GM18858 (cell line): ENCODE data around the gene CCSER2.
A peak's percentile ranks its signal among the peaks of the same experiment; 100 is the strongest.
"Not testable (repeated sequence)": the region's sequence is repeated elsewhere in the genome, so short reads cannot be mapped to it uniquely, and the experiment has no call there.

Source experiments
- ATAC-seq: cut with Tn5 transposase; IDR thresholded peaks from one replicate; pipeline ENCODE4 v1.9.1; 2021; ENCODE audit not compliant: unreplicated experiment

The CCSER2 gene

DNA sequence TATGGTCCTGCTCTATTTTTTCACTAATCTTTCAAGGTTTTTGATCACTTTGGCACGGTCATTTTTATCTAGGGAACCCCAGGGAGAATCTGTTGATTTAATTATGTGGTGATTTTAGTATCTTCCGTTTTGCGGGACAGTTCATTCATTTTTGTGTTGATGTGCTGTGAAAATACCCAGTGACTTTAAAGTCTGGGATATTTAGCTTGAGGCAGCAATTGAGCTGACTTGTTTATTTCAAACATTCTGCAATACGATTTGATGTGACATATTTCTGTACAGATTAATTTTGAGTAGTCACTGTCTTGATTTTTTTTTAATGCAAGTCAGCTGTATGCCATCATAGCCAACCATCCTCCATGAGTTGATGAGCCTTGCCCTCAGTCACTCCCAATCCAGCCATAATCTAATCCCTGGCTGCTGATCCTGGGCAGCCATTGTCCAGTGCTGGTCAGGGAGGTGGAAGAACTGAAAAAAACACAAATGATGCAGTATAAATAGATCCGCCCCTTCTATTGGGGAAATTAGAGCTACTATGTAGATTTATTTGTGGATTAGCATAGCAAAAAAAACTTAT is 183.4 kb downstream of the CCSER2 start:
- ATAC-seq: no peak

DNA sequence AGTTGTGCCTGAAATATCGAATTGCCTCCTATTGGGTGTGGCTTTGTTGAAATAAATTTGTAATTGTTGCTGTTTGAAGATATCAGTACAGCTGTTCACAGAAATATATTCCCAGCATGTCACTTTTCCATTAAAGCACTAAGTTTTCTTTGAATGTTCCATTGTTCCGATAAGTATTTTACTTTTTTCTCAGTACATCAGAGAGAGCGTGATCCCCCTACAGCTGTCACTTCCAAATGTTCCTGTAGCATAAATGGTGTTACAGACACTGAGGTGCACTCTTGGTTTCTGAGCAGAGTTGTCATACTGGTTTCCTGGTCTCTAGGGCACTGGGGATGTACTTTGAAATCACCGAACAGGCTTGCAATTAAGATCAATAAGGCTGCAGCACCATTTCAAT is 189.2 kb downstream of the CCSER2 start:
- no peak for ATAC-seq

DNA sequence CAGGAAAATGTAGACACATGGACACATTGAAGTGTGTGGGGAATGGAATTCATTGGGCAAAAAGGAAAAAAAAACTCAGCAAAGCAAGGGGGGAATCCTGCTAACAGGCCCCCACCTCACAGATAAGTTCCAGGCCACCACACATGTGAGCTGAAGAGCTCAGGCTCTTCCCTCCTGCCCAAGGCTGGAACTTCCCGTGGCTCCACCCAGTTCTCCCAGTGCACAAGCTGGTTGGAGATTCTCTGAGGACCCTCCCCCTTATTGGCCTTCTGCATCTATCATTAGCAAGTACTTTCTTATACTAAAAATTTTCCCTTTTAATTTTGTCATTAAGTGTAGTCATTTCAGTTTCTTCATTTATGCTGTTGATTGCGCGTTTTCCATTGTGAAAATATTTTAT is 190.8 kb downstream of the CCSER2 start:
- ATAC-seq: no peak

DNA sequence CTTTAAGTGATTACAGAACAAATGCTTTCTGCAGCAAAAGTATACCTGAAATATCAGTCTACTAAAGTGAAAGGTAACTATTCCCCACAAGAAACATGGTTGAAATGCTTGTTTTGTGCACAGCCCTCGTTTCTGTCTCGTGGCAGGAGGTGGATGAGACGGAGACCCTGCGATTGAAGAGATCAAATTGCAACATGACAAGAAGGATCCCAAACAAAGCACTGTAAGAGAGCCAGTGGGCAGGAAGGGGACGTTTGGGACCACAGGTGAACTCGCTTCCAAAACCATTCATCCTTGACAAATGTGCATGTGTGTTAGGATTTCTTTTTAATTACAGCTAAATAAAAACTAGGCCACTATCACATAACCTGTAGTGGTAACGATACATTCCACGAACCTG is 192.6 kb downstream of the CCSER2 start:
- no peak for ATAC-seq

DNA sequence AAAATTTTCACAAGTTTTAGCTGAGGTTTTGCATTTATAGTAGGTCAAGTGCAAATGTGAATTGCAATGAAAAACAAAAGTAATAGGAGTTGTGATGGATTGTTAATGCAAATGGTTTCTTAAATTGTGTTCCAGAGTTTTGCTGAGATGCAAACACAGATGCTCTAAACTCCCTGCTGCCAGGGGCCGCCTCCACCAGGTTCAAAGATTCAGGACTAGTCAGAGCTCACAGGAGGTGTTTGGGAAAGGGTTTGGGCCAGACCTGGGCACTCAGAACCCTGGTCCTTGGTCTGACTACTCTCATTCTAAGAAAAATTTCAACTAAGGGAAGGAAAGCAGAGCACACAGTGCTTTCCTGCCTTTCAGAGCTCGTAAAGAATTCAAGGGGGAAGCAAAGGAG is 193.1 kb downstream of the CCSER2 start:
- ATAC-seq: no peak

DNA sequence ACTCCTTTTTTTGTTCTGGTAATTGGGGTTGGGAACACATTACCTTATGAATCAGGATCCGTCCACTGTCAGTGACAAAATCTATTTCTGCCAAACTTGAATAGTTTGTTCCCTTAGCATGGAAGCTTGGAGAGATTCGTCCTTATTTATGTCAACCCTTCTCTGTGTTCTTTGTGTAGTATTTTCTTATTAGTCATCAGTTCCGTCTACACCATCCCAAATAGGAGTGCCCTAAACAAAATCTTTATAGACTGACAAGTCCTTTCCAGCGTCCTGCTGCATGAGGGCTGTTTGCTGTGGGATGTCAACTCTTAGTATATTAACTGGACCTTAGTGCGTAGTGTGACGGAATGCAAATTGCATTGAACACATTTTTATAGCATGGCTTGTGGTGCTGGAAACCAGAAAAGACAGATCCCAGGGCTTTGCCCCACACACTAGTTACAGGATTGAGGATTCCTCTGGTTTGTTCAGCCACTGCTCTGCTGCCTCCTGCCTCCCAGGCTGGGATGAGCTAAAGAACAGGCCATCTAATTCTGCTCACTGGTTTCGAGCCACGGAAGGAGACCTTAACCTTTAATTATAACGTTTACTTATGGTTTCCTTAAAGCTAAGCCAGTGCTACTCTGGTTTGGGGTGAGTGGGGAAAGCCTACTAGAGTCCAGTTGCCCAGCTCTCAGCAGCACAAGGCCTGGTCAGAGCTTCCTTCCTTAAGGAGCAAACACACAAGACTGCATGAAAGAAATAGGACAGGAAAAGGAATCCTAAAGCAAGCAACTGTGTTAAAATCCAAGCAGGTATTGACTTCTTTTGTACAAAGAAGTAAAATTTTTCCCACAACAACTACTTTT is 194.4 kb downstream of the CCSER2 start:
- ATAC-seq: no peak

DNA sequence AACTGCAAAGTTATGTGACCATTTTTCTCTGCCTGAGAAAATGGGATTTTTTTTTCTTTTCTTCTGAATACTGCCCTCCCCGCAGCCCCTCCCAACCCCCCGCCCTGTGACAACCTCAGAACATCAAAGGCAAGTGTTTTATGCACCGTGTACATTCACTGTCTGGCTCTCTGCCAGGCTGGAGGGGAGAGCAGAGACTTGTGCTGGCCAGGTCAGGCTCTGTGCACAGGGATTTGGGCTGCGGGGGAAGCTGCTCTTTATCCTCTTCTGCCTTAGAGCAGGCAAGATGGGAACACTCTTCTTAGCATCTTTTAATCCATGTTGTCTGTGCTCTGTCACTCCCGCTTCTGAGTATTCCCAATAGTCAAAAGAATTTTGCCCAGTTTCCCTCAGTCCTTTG is 195.1 kb downstream of the CCSER2 start:
- no peak for ATAC-seq

DNA sequence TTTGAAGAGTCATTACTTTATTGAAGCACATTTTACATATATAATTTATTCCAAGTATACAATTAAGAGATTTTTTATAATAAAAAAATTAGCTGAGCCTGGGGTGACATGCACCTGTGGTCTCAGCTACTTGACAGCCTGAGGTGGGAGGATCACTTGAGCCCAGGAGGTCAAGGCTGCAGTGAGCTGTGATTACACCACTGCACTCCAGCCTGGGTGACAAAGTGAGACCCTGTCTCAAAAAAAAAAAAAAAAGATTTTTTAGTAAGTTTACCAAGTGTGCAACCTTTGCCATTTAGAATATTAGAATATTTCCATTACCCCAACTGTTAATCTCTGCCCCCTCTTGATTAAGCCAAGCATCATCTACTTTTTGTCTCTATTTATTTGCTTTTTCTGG is 196.0 kb downstream of the CCSER2 start:
- ATAC-seq: no peak

DNA sequence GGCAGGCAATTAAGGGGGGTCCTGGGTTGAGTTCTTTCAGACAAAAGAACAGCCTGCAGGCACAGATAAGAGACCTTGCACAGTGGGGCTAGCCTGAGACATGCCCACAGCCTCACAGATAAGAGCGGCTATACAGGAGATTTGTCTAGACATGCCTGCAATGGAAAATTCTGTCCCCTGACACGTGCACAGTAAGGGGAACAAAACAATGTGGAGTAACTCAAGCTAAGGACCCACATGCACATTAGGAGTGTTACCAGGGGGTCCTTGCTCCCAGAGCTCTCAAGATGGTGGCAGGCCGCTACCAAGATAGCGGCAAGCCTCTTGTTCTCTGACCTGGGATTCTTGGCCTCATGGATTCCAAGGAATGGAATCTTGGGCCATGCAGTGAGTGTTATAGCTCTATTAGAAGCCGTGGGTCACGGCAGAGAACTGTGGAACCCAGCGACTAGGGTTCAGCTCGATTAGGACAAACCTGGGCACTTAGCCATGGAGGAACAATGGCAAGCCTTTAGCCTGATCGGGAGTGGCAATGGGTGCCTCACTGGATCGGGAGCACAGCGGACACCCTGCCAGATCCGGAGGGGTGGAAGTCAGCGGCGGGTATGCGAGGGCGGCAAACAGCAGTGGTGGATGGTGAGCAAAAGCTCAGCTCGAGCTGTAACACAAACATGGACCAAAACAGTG is 196.9 kb downstream of the CCSER2 start:
- no peak for ATAC-seq

DNA sequence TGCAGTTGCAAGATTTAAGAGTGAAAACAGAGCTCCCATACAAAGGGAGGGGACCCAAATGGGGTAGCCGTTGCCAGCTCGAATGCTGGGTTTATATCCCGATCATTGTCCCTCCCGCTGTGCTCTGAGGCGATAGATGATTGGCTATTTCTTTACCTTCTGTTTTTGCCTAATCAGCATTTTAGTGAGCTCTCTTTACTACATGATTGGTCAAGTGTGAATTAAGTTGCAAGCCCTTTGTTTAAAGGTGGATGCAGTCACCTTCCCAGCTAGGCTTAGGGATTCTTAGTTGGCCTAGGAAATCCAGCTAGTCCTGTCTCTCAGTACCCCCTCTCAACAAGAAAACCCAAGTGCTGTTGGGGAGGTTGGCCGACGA is 197.4 kb downstream of the CCSER2 start:
- not testable (repeated sequence) for ATAC-seq

DNA sequence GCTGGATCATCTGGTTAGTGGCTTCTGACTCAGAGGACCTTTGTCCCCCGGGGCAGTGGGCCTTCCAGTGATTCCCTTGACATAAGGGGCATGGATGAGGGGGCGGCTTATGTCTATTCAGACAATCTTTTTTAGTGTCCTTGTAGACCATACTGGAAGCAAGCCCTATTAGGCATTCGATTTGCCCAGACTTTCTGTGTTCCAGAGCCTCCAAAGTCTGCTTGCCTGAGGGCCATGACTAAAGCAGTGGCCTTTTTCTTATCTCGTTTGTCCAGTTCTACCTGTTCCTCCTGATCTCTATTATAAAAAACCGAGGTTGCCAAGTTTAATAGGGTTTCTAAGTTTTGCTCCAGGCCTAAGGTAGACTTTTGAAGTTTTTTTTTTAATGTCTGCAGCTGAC is 199.0 kb downstream of the CCSER2 start:
- not testable (repeated sequence) for ATAC-seq

DNA sequence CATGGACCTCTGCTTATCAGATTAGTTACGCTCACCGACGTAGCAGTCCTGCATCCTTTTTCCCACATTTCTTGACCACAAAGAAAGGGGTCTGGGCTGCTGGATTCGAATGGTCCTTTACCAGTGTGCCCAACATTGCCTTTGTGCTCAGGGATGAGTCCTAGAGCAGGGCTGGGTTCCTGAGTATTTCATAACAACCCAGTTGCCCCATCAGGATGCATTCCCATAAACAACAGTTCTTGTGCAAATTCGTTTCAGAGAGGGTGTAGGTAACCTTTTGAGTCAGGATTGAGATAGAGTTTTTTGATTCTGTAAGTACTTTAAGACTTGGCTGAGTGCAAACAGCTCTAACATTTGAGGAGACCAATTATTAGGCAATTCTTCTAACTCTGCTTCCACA is 200.1 kb downstream of the CCSER2 start:
- ATAC-seq: not testable (repeated sequence)

DNA sequence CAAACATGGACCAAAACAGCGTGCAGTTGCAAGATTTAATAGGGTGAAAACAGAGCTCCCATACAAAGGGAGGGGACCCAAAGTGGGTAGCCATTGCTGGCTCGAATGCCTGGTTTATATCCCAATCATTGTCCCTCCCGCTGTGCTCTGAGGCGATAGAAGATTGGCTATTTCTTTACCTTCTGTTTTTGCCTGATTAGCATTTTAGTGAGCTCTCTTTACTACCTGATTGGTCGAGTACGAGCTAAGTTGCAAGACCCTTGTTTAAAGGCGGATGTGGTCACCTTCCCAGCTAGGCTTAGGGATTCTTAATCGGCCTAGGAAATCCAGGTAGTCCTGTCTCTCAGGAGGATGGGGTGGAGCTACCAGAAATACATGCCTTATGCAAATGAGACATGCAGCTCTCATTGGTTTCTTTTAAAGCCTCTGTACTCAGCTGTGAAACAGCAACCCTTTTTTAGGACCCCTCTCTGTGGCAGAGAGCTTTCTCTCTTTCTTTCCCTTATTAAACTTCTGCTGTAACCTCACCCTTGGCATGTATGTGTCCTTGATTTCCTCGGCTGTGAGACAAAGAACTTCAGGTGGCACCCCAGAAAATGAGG is 202.4 kb downstream of the CCSER2 start:
- no peak for ATAC-seq

DNA sequence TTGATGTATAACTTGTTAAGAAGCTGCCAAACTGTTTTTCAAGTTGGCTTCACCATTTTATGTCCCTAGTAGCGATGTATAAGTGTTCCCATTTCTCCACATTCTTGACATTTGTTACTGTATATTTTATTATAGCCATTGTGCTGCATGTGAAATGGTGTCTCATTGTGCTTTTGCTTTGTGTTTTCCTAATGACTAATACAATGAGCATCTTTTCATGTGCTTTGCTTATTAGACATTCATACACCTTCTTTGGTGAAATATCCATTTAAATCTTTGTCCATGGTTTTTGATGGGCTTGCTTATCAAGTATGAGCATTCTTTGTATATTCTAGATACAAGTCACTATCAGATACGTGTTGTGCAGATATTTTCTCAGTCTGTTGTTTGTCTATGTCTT is 203.0 kb downstream of the CCSER2 start:
- ATAC-seq: no peak

DNA sequence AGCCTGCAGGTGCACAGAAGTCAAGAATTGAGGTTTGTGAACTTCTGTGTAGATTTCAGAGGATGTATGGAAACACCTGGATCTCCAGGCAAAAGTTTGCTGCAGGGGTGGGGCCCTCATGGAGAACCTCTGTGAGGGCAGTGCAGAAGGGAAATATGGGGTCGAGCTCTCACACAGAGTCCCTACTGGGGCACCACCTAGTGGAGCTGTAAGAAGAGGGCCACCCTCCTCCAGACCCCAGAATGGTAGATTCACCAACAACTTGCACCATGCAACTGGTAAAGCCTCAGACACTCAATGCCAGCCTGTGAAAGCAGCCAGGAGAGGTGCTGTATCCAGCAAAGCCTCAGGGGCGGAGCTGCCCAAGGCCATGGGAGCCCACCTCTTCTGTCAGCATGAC is 205.8 kb downstream of the CCSER2 start:
- ATAC-seq: no peak

DNA sequence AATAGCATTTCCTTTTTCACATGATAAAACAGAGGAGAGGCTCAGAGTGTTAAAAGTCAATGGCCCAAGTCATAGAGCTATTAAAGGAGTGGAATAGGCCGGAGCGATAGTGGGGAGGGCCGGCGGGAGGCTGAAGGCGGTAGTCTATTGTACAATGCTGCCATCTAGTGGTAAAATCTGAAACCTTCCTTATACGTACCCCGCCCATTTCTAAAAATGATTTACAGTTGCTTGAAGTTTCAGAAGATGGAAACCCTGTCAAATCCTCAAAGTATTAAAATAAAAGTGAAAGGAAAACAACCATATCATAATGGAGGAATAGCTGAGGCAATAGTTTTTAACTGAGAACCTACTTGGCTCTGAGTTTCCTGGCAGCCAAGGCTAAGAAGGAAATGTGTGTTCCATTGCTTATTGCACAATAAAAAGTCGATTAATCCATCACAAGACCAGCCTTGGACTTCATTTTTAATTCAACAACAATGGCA is 209.1 kb downstream of the CCSER2 start:
- peak; percentile 64 for ATAC-seq

DNA sequence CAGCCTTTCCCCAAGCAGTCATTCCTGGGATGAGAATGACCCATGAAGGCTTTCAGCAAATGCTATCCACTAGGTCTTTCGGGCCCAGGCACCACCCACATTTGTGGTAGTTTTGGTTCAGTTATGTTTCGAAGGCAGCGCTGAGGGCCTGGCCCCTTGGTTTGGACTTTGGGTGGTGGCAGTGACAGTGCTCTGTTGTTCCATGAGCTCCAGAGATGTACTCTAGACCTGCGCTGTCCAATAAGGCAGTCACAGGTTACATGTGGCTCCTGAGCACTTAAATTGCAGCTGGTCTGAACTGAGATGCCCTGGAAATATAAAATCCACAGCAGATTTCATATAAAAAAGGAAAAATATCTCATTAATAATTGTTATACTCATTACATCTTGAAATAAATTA is 209.6 kb downstream of the CCSER2 start:
- no peak for ATAC-seq

DNA sequence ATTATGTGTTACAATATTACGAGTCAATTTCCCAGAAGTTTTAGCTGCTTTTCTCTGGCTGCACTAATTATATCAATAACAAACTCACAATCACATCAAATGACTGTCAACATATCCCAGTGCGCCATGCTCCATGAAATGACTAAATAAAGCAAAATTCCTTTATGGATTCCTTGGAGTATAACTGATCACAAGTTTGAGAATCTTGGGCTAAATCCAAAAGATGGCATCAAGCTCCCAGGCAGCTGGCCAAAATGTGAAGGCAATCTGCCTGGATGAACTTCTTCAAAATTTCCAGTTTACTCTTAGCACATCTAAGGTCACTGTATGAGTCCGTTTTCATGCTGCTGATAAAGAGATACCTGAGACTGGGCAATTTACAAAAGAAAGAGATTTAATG is 210.8 kb downstream of the CCSER2 start:
- ATAC-seq: no peak

DNA sequence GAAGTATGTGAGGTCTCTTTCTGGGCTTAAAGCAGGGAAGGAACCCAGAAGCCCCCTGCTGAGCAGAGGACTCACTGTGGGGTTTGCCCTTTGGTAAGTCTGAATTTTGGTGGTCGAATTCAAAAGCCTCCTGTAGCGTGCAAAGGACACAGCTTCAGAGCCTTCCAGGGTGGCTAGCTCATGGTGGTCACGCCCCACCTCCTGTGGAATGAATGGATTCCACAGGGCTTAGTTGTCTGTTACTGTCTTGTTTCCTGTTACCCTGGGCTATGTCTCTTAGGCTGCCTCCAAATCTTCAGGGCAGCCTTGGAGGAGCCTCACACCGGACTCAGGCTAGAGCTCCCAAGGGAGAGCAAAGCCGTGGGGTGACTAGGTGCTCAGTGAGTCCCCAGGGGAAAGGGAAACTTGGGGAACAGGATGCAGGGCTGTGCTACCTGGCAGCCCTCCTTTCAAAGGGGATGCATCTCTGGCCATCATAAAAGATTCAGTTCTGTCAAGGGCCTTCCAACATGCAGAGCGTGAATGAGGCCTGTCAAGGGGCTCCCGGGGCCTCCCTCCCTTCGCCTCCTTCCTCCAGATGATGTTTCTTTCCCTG is 211.7 kb downstream of the CCSER2 start:
- ATAC-seq: no peak

DNA sequence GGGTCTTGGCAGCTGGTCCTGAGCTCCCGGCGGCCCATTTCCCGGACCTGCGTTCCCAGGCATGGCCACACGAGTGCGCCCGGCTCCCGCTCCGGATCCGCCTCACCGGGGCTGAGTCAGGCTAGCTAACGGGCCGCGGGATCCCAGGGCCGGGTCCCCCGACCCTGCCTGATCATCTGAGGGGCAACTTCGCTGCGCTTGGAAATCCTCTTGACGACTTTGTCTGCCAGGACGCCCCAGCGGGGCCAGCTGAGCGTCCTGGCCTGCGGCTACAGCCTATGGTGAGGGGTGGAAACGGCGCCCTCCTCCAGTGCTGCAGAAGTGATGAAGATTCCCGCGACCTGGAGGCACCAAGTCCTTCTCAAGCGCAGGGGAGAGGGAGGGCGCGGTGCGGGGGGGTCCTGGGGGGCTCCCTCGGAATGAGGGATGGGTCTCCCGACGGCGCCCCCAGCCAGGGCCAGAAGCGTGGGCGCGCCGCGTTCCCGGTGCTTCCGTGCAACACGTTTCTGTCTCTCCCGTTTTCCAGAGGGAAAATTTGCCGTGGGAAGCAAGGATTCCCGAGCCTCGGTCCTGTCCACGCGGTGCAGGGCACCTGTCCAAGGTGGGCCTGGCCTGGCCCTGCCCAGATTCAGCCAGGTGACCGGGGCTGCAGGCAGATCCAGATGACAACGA is 212.4 kb downstream of the CCSER2 start:
- ATAC-seq: peak; percentile 80

DNA sequence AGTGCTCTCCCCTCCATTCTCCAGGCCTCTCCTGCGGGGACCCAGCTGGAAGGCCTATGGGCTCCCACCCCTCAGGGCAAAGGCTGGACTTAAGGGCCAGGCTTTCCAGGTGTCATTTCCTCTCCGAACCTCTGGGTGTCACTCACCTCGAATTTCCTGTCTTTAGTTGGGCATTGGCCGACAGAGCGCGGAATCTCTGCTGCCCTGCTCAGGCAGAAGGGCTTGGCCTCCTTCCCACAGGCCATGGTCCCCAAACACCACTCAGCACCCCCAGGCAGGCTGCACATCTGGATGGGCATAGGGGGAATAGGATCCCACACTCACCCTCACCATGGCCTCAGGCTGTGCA is 212.9 kb downstream of the CCSER2 start:
- ATAC-seq: no peak
